Testis (tissue), 3 donors: Measurements from ENCODE around the gene IGFBP3. TPM values are rescaled to one million over a fixed set of nuclear protein-coding genes. Genes with fewer than 3 reads are reported as not detected.

Experiments
- DNase-seq: peaks from one replicate; pipeline ENCODE4 v3.0.0-alpha.2; 2019
- H3K27ac ChIP-seq, 2 donors: fragments of 200-600 bp; sonication (generic); one replicate each; pipeline ENCODE4 v1.5.1; 2019
- H3K27me3 ChIP-seq: fragments of 200-600 bp; sonication (generic); one replicate; pipeline ENCODE4 v1.5.1; 2019
- H3K36me3 ChIP-seq: fragments of 200-600 bp; sonication (generic); one replicate; pipeline ENCODE4 v1.5.1; 2017; ENCODE audit warnings: low read depth; ENCODE audit errors: missing control alignments
- H3K4me1 ChIP-seq: fragments of 200-600 bp; sonication (generic); one replicate; pipeline ENCODE4 v1.5.1; 2019
- H3K4me3 ChIP-seq, 2 donors: fragments of 200-600 bp; sonication (generic); one replicate each; pipeline ENCODE4 v1.5.1; 2017 to 2019
- H3K9me3 ChIP-seq: fragments of 200-600 bp; sonication (generic); one replicate; pipeline ENCODE4 v1.5.1; 2017
- POLR2A ChIP-seq: fragments of 450-650 bp; IDR thresholded peaks from one replicate; pipeline ENCODE4 v1.6.1; 2017; ENCODE audit warnings: antibody characterized with exemption, mild to moderate bottlenecking, moderate library complexity
- WGBS, 2 donors: methylation state at CpG; one replicate each; pipeline ENCODE4 v1.1.5; 2018; 5-methylcytosine and 5-hydroxymethylcytosine counted together
- intact Hi-C: fragments of 100-400 bp; cut with DNase I; formaldehyde crosslinking; loops from one replicate; pipeline ENCODE4 v1.15.1; 2023; ENCODE audit warnings: low total_unique reads
- polyA plus RNA-seq: library from polyadenylated mRNA; stranded (reverse); fragments of 350-450 nt; fragmentation: Illumina TruSeq; extraction: RNeasy Lipid Tissue Mini Kit (QIAGEN cat#74804); gene quantifications from one replicate; pipeline ENCODE4 v1.2.3, GENCODE V29; 2014; ENCODE audit warnings: low read depth, low replicate concordance; ENCODE audit not compliant: insufficient read depth
- total RNA-seq, 2 donors: library from RNA; depleted of rRNA; stranded (reverse); fragments of >200 nt; gene quantifications; one replicate each; pipeline ENCODE4 v1.2.3, GENCODE V29; 2016
- TF ChIP-seq, protein P1 (sequence below), 3 experiments: fragments of 450-650 bp in 2 of 3; fragments of 200-600 bp in 1 of 3; sonication (generic) in 1 of 3; IDR thresholded peaks; one replicate each; pipeline ENCODE4 v1.5.1; 2016 to 2019; ENCODE audit warnings: antibody characterized with exemption in 3 of 3, mild to moderate bottlenecking in 2 of 3, moderate library complexity in 1 of 3

IGFBP3 gene
- total and polyA plus RNA-seq, 3 donors from 2014 or later = 20.4 to 79.8 (median 33.1) TPM

DNA sequence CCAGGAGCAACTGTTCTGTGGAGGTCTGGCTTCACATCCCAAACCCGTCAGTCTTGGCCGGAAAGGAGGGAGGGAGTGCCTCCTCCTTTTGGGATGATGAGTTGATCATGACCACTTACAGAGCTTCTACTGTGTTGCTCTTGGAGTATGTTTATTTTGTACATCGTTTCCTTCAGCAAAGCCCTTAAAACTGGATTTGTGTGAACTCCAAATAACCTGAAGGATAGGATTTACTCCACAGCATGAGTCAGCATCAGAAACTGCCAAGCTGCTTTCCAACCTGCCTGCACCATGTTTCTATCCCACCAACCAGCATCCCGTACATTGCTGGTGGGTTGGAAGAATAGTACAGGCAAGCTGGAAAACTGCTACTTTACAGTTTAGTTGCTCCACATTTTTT lies 51.6 kb downstream of the IGFBP3 start:
- no peak for DNase-seq
- WGBS, 2 donors = 75 to 80% methylated on average over 4 of the region's 4 CpGs
- H3K36me3 ChIP-seq = no peaks in the 10 kb centered on the region
- TF ChIP-seq POLR2A = no peak
- TF ChIP-seq, protein P1, sequence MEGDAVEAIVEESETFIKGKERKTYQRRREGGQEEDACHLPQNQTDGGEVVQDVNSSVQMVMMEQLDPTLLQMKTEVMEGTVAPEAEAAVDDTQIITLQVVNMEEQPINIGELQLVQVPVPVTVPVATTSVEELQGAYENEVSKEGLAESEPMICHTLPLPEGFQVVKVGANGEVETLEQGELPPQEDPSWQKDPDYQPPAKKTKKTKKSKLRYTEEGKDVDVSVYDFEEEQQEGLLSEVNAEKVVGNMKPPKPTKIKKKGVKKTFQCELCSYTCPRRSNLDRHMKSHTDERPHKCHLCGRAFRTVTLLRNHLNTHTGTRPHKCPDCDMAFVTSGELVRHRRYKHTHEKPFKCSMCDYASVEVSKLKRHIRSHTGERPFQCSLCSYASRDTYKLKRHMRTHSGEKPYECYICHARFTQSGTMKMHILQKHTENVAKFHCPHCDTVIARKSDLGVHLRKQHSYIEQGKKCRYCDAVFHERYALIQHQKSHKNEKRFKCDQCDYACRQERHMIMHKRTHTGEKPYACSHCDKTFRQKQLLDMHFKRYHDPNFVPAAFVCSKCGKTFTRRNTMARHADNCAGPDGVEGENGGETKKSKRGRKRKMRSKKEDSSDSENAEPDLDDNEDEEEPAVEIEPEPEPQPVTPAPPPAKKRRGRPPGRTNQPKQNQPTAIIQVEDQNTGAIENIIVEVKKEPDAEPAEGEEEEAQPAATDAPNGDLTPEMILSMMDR (IDR thresholded peaks at IDR 0.05) = no peak
- H3K9me3 ChIP-seq = no peaks in the 10 kb centered on the region
- H3K27me3 ChIP-seq = no peaks in the 10 kb centered on the region
- H3K27ac ChIP-seq = no peak overlapping the region
- H3K4me3 ChIP-seq = no peak overlapping the region
- no peaks in the 10 kb centered on the region for H3K4me1 ChIP-seq
- intact Hi-C loops = no loop called here

DNA sequence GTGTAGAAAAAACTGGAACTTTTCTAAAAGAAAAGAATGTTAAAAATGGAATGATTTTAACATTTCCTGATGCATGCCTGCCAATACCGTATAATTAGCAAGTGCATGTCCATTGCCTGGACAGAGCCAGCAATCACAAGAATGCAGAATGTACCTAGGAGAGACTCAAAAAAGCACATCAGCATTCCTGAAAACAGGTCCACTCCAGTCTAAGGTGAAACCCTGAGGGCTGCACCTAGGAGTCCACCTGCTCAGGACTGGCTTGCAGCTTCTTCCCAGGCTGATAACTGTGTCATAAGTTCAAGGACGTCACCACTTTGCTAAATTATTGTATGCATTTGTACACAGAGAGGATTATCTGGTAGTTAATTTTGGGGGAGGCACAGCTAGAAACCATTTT lies 53.6 kb downstream of the IGFBP3 start:
- WGBS, 2 donors = 68 to 73% methylated on average over 2 of the region's 2 CpGs
- DNase-seq = no peak
- no peak for TF ChIP-seq POLR2A
- TF ChIP-seq, protein P1 (IDR thresholded peaks at IDR 0.05) = no peak
- no peak overlapping the region for H3K27ac ChIP-seq
- intact Hi-C loops = no loop called here
- H3K9me3 ChIP-seq = no peaks in the 10 kb centered on the region
- no peak overlapping the region for H3K4me3 ChIP-seq
- no peaks in the 10 kb centered on the region for H3K27me3 ChIP-seq
- no peaks in the 10 kb centered on the region for H3K36me3 ChIP-seq
- no peaks in the 10 kb centered on the region for H3K4me1 ChIP-seq

DNA sequence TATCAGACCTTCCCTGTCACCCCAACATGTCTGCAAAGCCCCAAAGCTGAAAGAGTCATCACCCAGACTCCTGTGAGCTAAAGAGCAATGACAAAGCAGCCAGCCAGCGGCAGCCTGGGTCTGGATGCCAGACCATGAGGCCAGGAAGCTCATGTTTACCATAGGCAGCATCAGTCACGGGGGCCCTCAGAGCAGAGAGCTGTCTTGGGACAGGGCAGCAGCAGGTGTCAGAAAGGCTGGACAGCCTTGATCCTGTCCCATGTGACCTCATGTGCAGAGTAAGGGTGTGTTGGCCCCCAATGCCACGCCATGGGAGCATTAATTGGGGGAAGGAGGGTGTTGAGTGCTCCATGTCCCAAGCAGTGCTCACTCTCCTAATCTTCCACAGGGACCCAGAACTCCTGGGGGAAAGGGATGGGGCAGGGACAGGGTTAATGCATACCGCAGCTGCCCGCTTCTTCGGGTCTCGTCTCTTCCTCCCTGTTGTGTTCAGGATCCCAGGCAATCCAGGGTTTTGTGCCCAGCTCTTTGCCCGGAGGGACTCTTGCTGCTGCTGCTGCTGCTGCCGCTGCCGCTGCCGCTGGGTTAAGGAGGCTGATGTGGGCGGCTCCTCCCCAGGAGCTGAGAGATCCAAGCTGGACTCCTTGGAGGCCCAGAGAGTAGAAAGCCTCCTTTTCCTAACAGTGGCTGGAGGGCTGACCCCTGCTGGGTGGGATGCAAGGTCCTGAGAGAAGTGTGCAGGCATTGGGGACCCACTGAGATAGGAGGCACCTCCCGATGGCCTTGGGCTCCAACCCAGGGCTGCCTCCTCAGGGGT lies 55.3 kb downstream of the IGFBP3 start:
- WGBS, 2 donors = 77 to 85% methylated on average over 10 to 13 of the region's 13 CpGs
- Histone ChIP-seq H3K9me3 (no peaks in the 10 kb centered on the region), H3K27me3 (no peaks in the 10 kb centered on the region), H3K27ac (no peak overlapping the region), H3K36me3 (no peaks in the 10 kb centered on the region), H3K4me3 (no peak overlapping the region), H3K4me1 (no peaks in the 10 kb centered on the region)
- DNase-seq = no peak
- TF ChIP-seq POLR2A = no peak
- TF ChIP-seq, protein P1 (IDR thresholded peaks at IDR 0.05) = no peak
- intact Hi-C loops = no loop called here

DNA sequence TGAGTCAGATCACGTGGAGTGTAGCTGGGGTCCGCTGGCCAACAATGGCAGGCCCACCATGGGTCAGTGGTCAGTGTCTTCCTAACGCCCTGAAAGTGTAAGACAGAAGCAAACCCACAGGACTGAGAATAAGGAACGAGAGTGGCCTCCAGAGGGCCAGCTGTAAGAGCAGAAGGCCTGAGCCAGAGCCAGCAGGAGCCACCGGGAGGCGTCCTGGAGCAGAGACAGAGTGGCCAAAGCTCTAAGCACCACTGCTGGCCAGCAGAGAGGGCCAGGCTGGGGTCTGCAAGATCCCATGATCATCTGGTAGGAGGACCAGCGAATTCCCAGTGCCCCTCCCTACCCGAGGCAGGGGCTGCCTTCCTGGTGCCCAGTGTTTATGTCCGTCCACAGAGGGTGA lies 57.4 kb downstream of the IGFBP3 start:
- no peaks in the 10 kb centered on the region for H3K36me3 ChIP-seq
- intact Hi-C loops = no loop called here
- WGBS, 2 donors = 80 to 88% methylated on average over 6 to 9 of the region's 9 CpGs
- H3K4me1 ChIP-seq = no peaks in the 10 kb centered on the region
- H3K27me3 ChIP-seq = no peaks in the 10 kb centered on the region
- H3K9me3 ChIP-seq = no peaks in the 10 kb centered on the region
- no peak for DNase-seq
- no peak for TF ChIP-seq POLR2A
- TF ChIP-seq, protein P1 (IDR thresholded peaks at IDR 0.05) = no peak
- H3K4me3 ChIP-seq = no peak overlapping the region
- H3K27ac ChIP-seq = no peak overlapping the region

Other genes with a start within 250 kb of the IGFBP3 start
- under 1 TPM in 1 of 2 donors, not detected in 1; 0.12 TPM for gene CCDC201, start 48.2 kb downstream of the IGFBP3 start, total RNA-seq
- not detected for gene CCDC201, start 48.2 kb downstream of the IGFBP3 start, polyA plus RNA-seq
- under 1 TPM in 1 of 2 donors, not detected in 1; 0.50 TPM for gene IGFBP1, start 32.8 kb downstream of the IGFBP3 start, total RNA-seq
- 0.33 TPM for gene IGFBP1, start 32.8 kb downstream of the IGFBP3 start, polyA plus RNA-seq